Tibial nerve (tissue), 4 donors: ENCODE data around the gene DGKI. TPM values are rescaled to one million over a fixed set of nuclear protein-coding genes. Genes with fewer than 3 reads are reported as not detected.

ENCODE experiments used
- DNase-seq, 2 donors: peaks; one replicate each; pipeline ENCODE4 v3.0.0-alpha.2; 2019; ENCODE audit warnings: low spot score in 2 of 2
- H3K27ac ChIP-seq, 4 donors: fragments of 200-600 bp; sonication (generic) in 3 of 4; one replicate each; pipeline ENCODE4 v1.5.1; 2017 to 2019; ENCODE audit warnings: mild to moderate bottlenecking in 1 of 4
- H3K27me3 ChIP-seq, 2 donors: fragments of 200-600 bp; sonication (generic) in 1 of 2; one replicate each; pipeline versions ENCODE4 v1.5.1 to v1.6.0; 2017 to 2019
- H3K36me3 ChIP-seq, 3 donors: fragments of 200-600 bp; sonication (generic); one replicate each; pipeline ENCODE4 v1.5.1; 2018 to 2019
- H3K4me1 ChIP-seq, 4 donors: fragments of 200-600 bp; sonication (generic) in 3 of 4; one replicate each; pipeline ENCODE4 v1.5.1; 2017 to 2019
- H3K4me3 ChIP-seq, 4 donors: fragments of 200-600 bp; sonication (generic) in 3 of 4; one replicate each; pipeline ENCODE4 v1.5.1; 2017 to 2019; ENCODE audit warnings: mild to moderate bottlenecking in 1 of 4, moderate library complexity in 1 of 4
- H3K9me3 ChIP-seq, 4 donors: fragments of 200-600 bp; sonication (generic) in 3 of 4; one replicate each; pipeline ENCODE4 v1.5.1; 2017 to 2019
- CTCF ChIP-seq, 5 experiments: fragments of 200-600 bp in 3 of 5; fragments of 450-650 bp in 2 of 5; sonication (generic) in 3 of 5; IDR thresholded peaks; one replicate each; pipeline ENCODE4 v1.5.1; 2016 to 2019; ENCODE audit warnings: antibody characterized with exemption in 5 of 5, mild to moderate bottlenecking in 3 of 5, moderate library complexity in 2 of 5
- EP300 ChIP-seq, 2 donors: sonication (generic); formaldehyde crosslinking; IDR thresholded peaks; one replicate each; pipeline ENCODE4 v1.6.1; 2017; ENCODE audit warnings: antibody characterized with exemption in 2 of 2, mild to moderate bottlenecking in 1 of 2
- POLR2A ChIP-seq, 2 donors: fragments of 450-650 bp; IDR thresholded peaks; one replicate each; pipeline ENCODE4 v1.6.1; 2017; ENCODE audit warnings: antibody characterized with exemption in 2 of 2, mild to moderate bottlenecking in 2 of 2, moderate library complexity in 2 of 2
- WGBS, 2 donors: methylation state at CpG; one replicate each; pipeline ENCODE4 v1.1.5; 2018; 5-methylcytosine and 5-hydroxymethylcytosine counted together
- total RNA-seq, 4 donors: library from RNA; depleted of rRNA; stranded (reverse); fragments of >200 nt; gene quantifications; one replicate each; pipeline ENCODE4 v1.1.0, GENCODE V29; 2016

DGKI gene
- total RNA-seq, 4 donors from 2014 or later: 0.21 to 2.7 (median 1.7) TPM

GRCh38 chr7:137579913-137580640 lies 266.7 kb downstream of the DGKI start:
- TF ChIP-seq POLR2A (IDR thresholded peaks at IDR 0.05): no peak
- no peak for TF ChIP-seq CTCF (IDR thresholded peaks at IDR 0.05)
- TF ChIP-seq EP300 (IDR thresholded peaks at IDR 0.05): no peak
- Histone ChIP-seq H3K36me3 (no peaks in the 10 kb centered on the region), H3K4me3 (no peak overlapping the region), H3K4me1 (peaks cover 0 to 4% (median 0%) of the 10 kb centered on the region in 4 donors), H3K27me3 (no peaks in the 10 kb centered on the region), H3K27ac (no peak overlapping the region), H3K9me3 (no peaks in the 10 kb centered on the region)
- 60 to 63% methylated on average over 2 of the region's 2 CpGs for WGBS, 2 donors
- DNase-seq: no peak

GRCh38 chr7:137578541-137578940 lies 268.2 kb downstream of the DGKI start:
- Histone ChIP-seq H3K27ac (no peak overlapping the region), H3K9me3 (no peaks in the 10 kb centered on the region), H3K36me3 (no peaks in the 10 kb centered on the region), H3K4me1 (peaks cover 0 to 4% (median 0%) of the 10 kb centered on the region in 4 donors), H3K27me3 (no peaks in the 10 kb centered on the region), H3K4me3 (no peak overlapping the region)
- DNase-seq: no peak
- 80 to 85% methylated on average over 4 of the region's 4 CpGs for WGBS, 2 donors
- TF ChIP-seq POLR2A (IDR thresholded peaks at IDR 0.05) (no peak), EP300 (IDR thresholded peaks at IDR 0.05) (no peak), CTCF (IDR thresholded peaks at IDR 0.05) (no peak)

- H3K27me3 ChIP-seq: no peaks in the 10 kb centered on the region
- no peak for DNase-seq
- peaks cover 0 to 4% (median 0%) of the 10 kb centered on the region in 4 donors for H3K4me1 ChIP-seq
- no peak overlapping the region for H3K27ac ChIP-seq
- no peaks in the 10 kb centered on the region for H3K9me3 ChIP-seq
- no peak for TF ChIP-seq EP300 (IDR thresholded peaks at IDR 0.05)
- TF ChIP-seq CTCF (IDR thresholded peaks at IDR 0.05): no peak
- no peak for TF ChIP-seq POLR2A (IDR thresholded peaks at IDR 0.05)
- 40 to 46% methylated on average over 1 of the region's 1 CpG for WGBS, 2 donors
- H3K36me3 ChIP-seq: no peaks in the 10 kb centered on the region
- H3K4me3 ChIP-seq: no peak overlapping the region
These were observed 269.6 kb downstream of the DGKI start for GRCh38 chr7:137577184-137577583.

- H3K36me3 ChIP-seq: no peaks in the 10 kb centered on the region
- no peak for TF ChIP-seq EP300 (IDR thresholded peaks at IDR 0.05)
- no peak for TF ChIP-seq POLR2A (IDR thresholded peaks at IDR 0.05)
- no peak for TF ChIP-seq CTCF (IDR thresholded peaks at IDR 0.05)
- peaks cover 0 to 4% (median 0%) of the 10 kb centered on the region in 4 donors for H3K4me1 ChIP-seq
- no peaks in the 10 kb centered on the region for H3K9me3 ChIP-seq
- DNase-seq: no peak
- no peak overlapping the region for H3K4me3 ChIP-seq
- H3K27ac ChIP-seq: no peak overlapping the region
- H3K27me3 ChIP-seq: no peaks in the 10 kb centered on the region
- 91% methylated on average over 3 of the region's 3 CpGs for WGBS, 2 donors
These were observed 270.3 kb downstream of the DGKI start for GRCh38 chr7:137576481-137576880.

- Histone ChIP-seq H3K27me3 (no peaks in the 10 kb centered on the region), H3K9me3 (no peaks in the 10 kb centered on the region), H3K36me3 (no peaks in the 10 kb centered on the region), H3K27ac (no peak overlapping the region), H3K4me3 (no peak overlapping the region), H3K4me1 (peaks cover 0 to 4% (median 0%) of the 10 kb centered on the region in 4 donors)
- no peak for DNase-seq
- TF ChIP-seq CTCF (IDR thresholded peaks at IDR 0.05) (no peak), EP300 (IDR thresholded peaks at IDR 0.05) (no peak), POLR2A (IDR thresholded peaks at IDR 0.05) (no peak)
These were observed 272.0 kb downstream of the DGKI start for GRCh38 chr7:137574812-137575211.
